Heart left ventricle (tissue), 16 donors: ENCODE measurements around the gene IRS2. TPM values are rescaled to one million over a fixed set of nuclear protein-coding genes. Genes with fewer than 3 reads are reported as not detected.
A peak's percentile ranks its signal among the peaks of the same experiment; 100 is the strongest.

Experiments
- ATAC-seq, 4 donors: fragments of 200-7000 bp; cut with Tn5 transposase; one replicate each; pipeline ENCODE4 v1.9.1; 2020 to 2022; ENCODE audit warnings: moderate library complexity in 4 of 4, mild to moderate bottlenecking in 3 of 4, moderate number of reproducible peaks in 1 of 4
- DNase-seq, 5 donors: peaks; one replicate each; pipeline ENCODE4 v3.0.0-alpha.2; 2020
- H3K27ac ChIP-seq, 12 donors: fragments of 200-600 bp; sonication (generic) in 4 of 12; one replicate each; pipeline versions ENCODE4 v1.5.0 to v1.8.0; 2016 to 2022; ENCODE audit warnings: mild to moderate bottlenecking in 2 of 12
- H3K27me3 ChIP-seq, 9 donors: fragments of 200-600 bp; sonication (generic) in 2 of 9; one replicate each; pipeline versions ENCODE4 v1.5.1 to v1.8.0; 2016 to 2022; ENCODE audit warnings: mild to moderate bottlenecking in 3 of 9
- H3K36me3 ChIP-seq, 9 donors: fragments of 200-600 bp; sonication (generic) in 2 of 9; one replicate each; pipeline versions ENCODE4 v1.5.0 to v1.8.0; 2018 to 2022; ENCODE audit warnings: mild to moderate bottlenecking in 2 of 9
- H3K4me1 ChIP-seq, 12 donors: fragments of 200-600 bp; sonication (generic) in 4 of 12; one replicate each; pipeline versions ENCODE4 v1.5.0 to v1.8.0; 2016 to 2022; ENCODE audit warnings: mild to moderate bottlenecking in 3 of 12
- H3K4me3 ChIP-seq, 12 donors: fragments of 200-600 bp; sonication (generic) in 4 of 12; one replicate each; pipeline versions ENCODE4 v1.5.0 to v1.8.0; 2017 to 2022; ENCODE audit warnings: mild to moderate bottlenecking in 9 of 12, moderate library complexity in 4 of 12
- H3K9me3 ChIP-seq, 12 donors: fragments of 200-600 bp; sonication (generic) in 4 of 12; one replicate each; pipeline versions ENCODE4 v1.5.0 to v1.8.0; 2016 to 2022; ENCODE audit warnings: mild to moderate bottlenecking in 1 of 12
- CTCF ChIP-seq, 12 donors: fragments of 200-600 bp; sonication (generic) in 4 of 12; IDR thresholded peaks; one replicate each; pipeline versions ENCODE4 v1.5.0 to v1.8.0; 2018 to 2022; ENCODE audit warnings: antibody characterized with exemption in 12 of 12, mild to moderate bottlenecking in 5 of 12
- POLR2A ChIP-seq, 2 donors: fragments of 450-650 bp; IDR thresholded peaks; one replicate each; pipeline ENCODE4 v1.6.1; 2017; ENCODE audit warnings: antibody characterized with exemption in 2 of 2, mild to moderate bottlenecking in 2 of 2, moderate library complexity in 2 of 2
- WGBS, 4 donors: extraction: QIAGEN DNeasy Blood & Tissue Kit in 2 of 4; methylation state at CpG; one replicate each; pipeline versions ENCODE4 v1.1.5 to v1.1.7; 2013 to 2018; 5-methylcytosine and 5-hydroxymethylcytosine counted together
- intact Hi-C, 10 donors: fragments of 100-400 bp; cut with DNase I; formaldehyde crosslinking; loops; one replicate each; pipeline versions ENCODE4 v1.11.1 to v1.14.2; 2022
- polyA plus RNA-seq, 2 donors: library from polyadenylated mRNA; stranded (reverse); fragments of 200-250 nt; gene quantifications; one replicate each; pipeline ENCODE4 v1.2.3, GENCODE V29; 2013
- total RNA-seq, 9 donors: library from RNA; depleted of rRNA in 2 of 9; stranded (reverse); fragments of >200 nt in 2 of 9; fragmentation: NEBNext Ultra II Directional in 3 of 9; extraction: Animal tissue kit (Norgen Biotek cat#: 25700) in 3 of 9; gene quantifications; one replicate each; pipeline versions ENCODE4 v1.1.0 to v1.2.4, GENCODE V29; 2016 to 2023
- donor health status: ischemic (EF 13 %, LVEDD 7.1; RV severe dilation, severe dysfunction).
- donor health status: healthy with polysubstance abuse.
- donor health status: DM: no; HTN: yes; CAD: no.
- donor health status: DM: no; HTN: no; CAD: no.
- donor health status: ischemic (EF 25% LVEDD 6.9; RV normal size, moderate dysfunction).
- donor health status: ischemic (EF 25% LVEDD 5.7; RV mildly dilated, moderate dysfunction).
- donor health status: healthy.
- donor health status: DM: yes; HTN: yes; CAD: no.
- donor health status: ischemic (EF 35%, LVEDD 5.7; RV mildly dilated, moderate dysfunction).
- donor health status: nonischemic (EF 11% LVEDD 7.7; RV severe dilation, severe dysfunction).
- donor health status: DM: yes; HTN: yes; CAD: no.
- donor health status: PGD.
- donor health status: ischemic (EF 29% LVEDD 5.4; RV normal size, mild dysfunction).
- donor health status: nonischemic (EF 23%, LVEDD 6.1; RV moderate dilation, normal function).

IRS2 gene
- total and polyA plus RNA-seq, 11 donors, result 3.4 to 54.9 (median 14.4) TPM

- DNase-seq (no peak), ATAC-seq (no peak)
- no peaks in the 10 kb centered on the region for H3K9me3 ChIP-seq
- 97 to 98% (median 98%) methylated on average over 65 to 72 of the region's 72 CpGs for WGBS, 4 donors
- H3K4me1 ChIP-seq, result peaks cover under 1 to 74% (median 42%) of the 10 kb centered on the region in 12 donors
- intact Hi-C loops, result loop anchor here in 8 of 10 donors (5.0 to 10.0 kb wide), 10 partner anchors 168 to 821 kb away; no protein-coding TSS in a partner anchor
- TF ChIP-seq POLR2A (IDR thresholded peaks at IDR 0.05), result no peak
- TF ChIP-seq CTCF (IDR thresholded peaks at IDR 0.05), result no peak
- H3K27ac ChIP-seq, result no peak overlapping the region
- H3K4me3 ChIP-seq, result peak overlapping the region in 6 of 12 donors; percentile 12 to 95 (median 58)
- peaks cover 0 to 27% (median 22%) of the 10 kb centered on the region in 9 donors for H3K36me3 ChIP-seq
- peaks cover 0 to 4% (median 0%) of the 10 kb centered on the region in 9 donors for H3K27me3 ChIP-seq
Observed at GRCh38 chr13:109782823-109783431, 3.5 kb downstream of the IRS2 start.

- Histone ChIP-seq H3K27me3 (peaks cover 0 to 4% (median 0%) of the 10 kb centered on the region in 9 donors), H3K27ac (peak overlapping the region in 1 of 12 donors; percentile 40), H3K4me3 (peak overlapping the region in 11 of 12 donors; percentile 13 to 95 (median 50)), H3K36me3 (peaks cover 0 to 27% (median 22%) of the 10 kb centered on the region in 9 donors), H3K9me3 (no peaks in the 10 kb centered on the region), H3K4me1 (peaks cover 5 to 74% (median 41%) of the 10 kb centered on the region in 12 donors)
- ATAC-seq (no peak), DNase-seq (no peak)
- intact Hi-C loops, result loop anchor here in 8 of 10 donors (5.0 to 10.0 kb wide), 10 partner anchors 167 to 820 kb away; no protein-coding TSS in a partner anchor
- no peak for TF ChIP-seq CTCF (IDR thresholded peaks at IDR 0.05)
- no peak for TF ChIP-seq POLR2A (IDR thresholded peaks at IDR 0.05)
- WGBS, 4 donors, result 97 to 98% (median 97%) methylated on average over 58 to 77 of the region's 77 CpGs
Observed at GRCh38 chr13:109782066-109782822, 4.1 kb downstream of the IRS2 start.

- Histone ChIP-seq H3K9me3 (no peaks in the 10 kb centered on the region), H3K36me3 (peaks cover 0 to 27% (median 22%) of the 10 kb centered on the region in 9 donors), H3K27ac (peak overlapping the region in 1 of 12 donors; percentile 40), H3K27me3 (peaks cover 0 to 4% (median 0%) of the 10 kb centered on the region in 9 donors), H3K4me1 (peaks cover 5 to 79% (median 44%) of the 10 kb centered on the region in 12 donors), H3K4me3 (peak overlapping the region in 11 of 12 donors; percentile 13 to 95 (median 48))
- no peak for DNase-seq
- no peak for ATAC-seq
- intact Hi-C loops, result loop anchor here in 8 of 10 donors (5.0 to 10.0 kb wide), 10 partner anchors 167 to 819 kb away; no protein-coding TSS in a partner anchor
- WGBS, 4 donors, result 65 to 80% (median 76%) methylated on average over 18 to 28 of the region's 28 CpGs
- TF ChIP-seq CTCF (IDR thresholded peaks at IDR 0.05), result no peak
- no peak for TF ChIP-seq POLR2A (IDR thresholded peaks at IDR 0.05)
Observed at GRCh38 chr13:109781384-109782065, 4.9 kb downstream of the IRS2 start.
